Omental fat pad (tissue), 4 donors: ENCODE measurements around the gene RBFOX2. TPM values are rescaled to one million over a fixed set of nuclear protein-coding genes. Genes with fewer than 3 reads are reported as not detected.
"Not testable (repeated sequence)": the region's sequence is repeated elsewhere in the genome, so short reads cannot be mapped to it uniquely, and the experiment has no call there.

Source experiments
- ATAC-seq: fragments of 150-250 bp; one replicate; pipeline ENCODE4 v1.9.1; 2016; ENCODE audit warnings: mild to moderate bottlenecking, moderate library complexity; ENCODE audit not compliant: low FRiP score
- DNase-seq: peaks from one replicate; pipeline ENCODE4 v3.0.0-alpha.2; 2019; ENCODE audit warnings: low spot score
- CTCF ChIP-seq, 3 donors: fragments of 450-650 bp; IDR thresholded peaks; one replicate each; pipeline ENCODE4 v1.5.1; 2016 to 2017; ENCODE audit warnings: antibody characterized with exemption in 3 of 3, mild to moderate bottlenecking in 3 of 3, moderate library complexity in 2 of 3
- total RNA-seq, 4 donors: library from RNA; depleted of rRNA; stranded (reverse); fragments of >200 nt; gene quantifications; one replicate each; pipeline ENCODE4 v1.1.0, GENCODE V29; 2016

RBFOX2 gene
- total RNA-seq, 4 donors from 2014 or later, result 41.2 to 80.7 (median 60.1) TPM

GRCh38 chr22:35740616-35741015, 288.0 kb downstream of the RBFOX2 start:
- ATAC-seq (no peak), DNase-seq (no peak)
- no peak for TF ChIP-seq CTCF (IDR thresholded peaks at IDR 0.05)

- TF ChIP-seq CTCF (IDR thresholded peaks at IDR 0.05), result no peak
- no peak for ATAC-seq
- no peak for DNase-seq
Observed at GRCh38 chr22:35739931-35740380, 288.7 kb downstream of the RBFOX2 start.

- no peak for DNase-seq
- no peak for ATAC-seq
- TF ChIP-seq CTCF (IDR thresholded peaks at IDR 0.05), result no peak
Observed at GRCh38 chr22:35739076-35739930, 289.3 kb downstream of the RBFOX2 start.

GRCh38 chr22:35737886-35738285, 290.7 kb downstream of the RBFOX2 start:
- ATAC-seq, DNase-seq: not testable (repeated sequence)

GRCh38 chr22:35736701-35737100, 291.9 kb downstream of the RBFOX2 start:
- ATAC-seq (no peak), DNase-seq (no peak)
- TF ChIP-seq CTCF (IDR thresholded peaks at IDR 0.05), result no peak

- no peak for ATAC-seq
Observed at GRCh38 chr22:35736166-35736565, 292.5 kb downstream of the RBFOX2 start.

GRCh38 chr22:35735542-35735941, 293.1 kb downstream of the RBFOX2 start:
- no peak for TF ChIP-seq CTCF (IDR thresholded peaks at IDR 0.05)
- no peak for ATAC-seq

More at GRCh38 chr22:35736166-35736565, 292.5 kb downstream of the RBFOX2 start:
- TF ChIP-seq CTCF (IDR thresholded peaks at IDR 0.05), result no peak
- DNase-seq, result no peak

More at GRCh38 chr22:35735542-35735941, 293.1 kb downstream of the RBFOX2 start:
- DNase-seq, result no peak
